ENCODE data around the gene PHC2.

Gene PHC2

DNA sequence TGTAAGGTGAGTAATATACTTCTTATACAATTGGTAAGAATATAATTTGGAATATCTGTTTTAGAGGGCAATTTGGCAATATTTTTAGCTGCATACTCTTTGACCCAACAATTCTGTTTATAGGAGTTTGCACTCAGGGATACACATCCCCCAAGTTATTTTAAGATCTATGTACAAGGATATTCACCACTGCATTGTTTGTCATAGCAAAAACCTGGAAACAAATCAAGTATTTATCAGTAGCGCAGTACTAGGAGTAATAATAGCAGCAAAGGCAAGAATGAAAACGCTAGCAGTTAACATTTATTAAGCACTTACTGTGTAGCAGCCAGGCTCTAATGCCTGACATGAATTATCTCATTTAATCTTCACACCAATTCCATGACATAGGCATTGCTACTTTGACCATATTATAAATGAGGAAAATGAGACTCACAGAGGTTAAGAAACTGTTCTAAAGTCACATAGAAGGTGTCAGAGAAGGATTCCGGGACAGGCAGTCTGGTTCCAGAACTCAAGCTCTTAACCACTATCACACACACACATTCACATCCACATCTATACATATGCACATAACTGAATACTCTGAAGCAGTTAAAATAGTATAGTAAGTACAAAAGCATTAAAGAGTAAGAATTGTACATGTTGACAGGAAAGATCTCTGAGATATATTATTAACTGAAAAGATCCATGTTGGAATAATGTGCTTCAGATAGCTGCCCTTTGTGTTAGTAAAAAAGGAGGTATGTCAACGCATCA is 30.6 kb downstream of the PHC2 start (continued):
- TF ChIP-seq, protein P1, sequence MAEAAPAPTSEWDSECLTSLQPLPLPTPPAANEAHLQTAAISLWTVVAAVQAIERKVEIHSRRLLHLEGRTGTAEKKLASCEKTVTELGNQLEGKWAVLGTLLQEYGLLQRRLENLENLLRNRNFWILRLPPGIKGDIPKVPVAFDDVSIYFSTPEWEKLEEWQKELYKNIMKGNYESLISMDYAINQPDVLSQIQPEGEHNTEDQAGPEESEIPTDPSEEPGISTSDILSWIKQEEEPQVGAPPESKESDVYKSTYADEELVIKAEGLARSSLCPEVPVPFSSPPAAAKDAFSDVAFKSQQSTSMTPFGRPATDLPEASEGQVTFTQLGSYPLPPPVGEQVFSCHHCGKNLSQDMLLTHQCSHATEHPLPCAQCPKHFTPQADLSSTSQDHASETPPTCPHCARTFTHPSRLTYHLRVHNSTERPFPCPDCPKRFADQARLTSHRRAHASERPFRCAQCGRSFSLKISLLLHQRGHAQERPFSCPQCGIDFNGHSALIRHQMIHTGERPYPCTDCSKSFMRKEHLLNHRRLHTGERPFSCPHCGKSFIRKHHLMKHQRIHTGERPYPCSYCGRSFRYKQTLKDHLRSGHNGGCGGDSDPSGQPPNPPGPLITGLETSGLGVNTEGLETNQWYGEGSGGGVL (tag by site-specific recombination; IDR thresholded peaks at IDR 0.05) = no peak
- TF ChIP-seq ZNF776 (tag by site-specific recombination; IDR thresholded peaks at IDR 0.05; ENCODE audit: borderline replicate concordance) (no peak), ZNF23 (tag by site-specific recombination; IDR thresholded peaks at IDR 0.05; ENCODE audit: borderline replicate concordance) (no peak), ZNF626 (tag by site-specific recombination; IDR thresholded peaks at IDR 0.05) (no peak), ZNF248 (tag by site-specific recombination; IDR thresholded peaks at IDR 0.05) (no peak), KLF1 (tag by site-specific recombination; IDR thresholded peaks at IDR 0.05) (no peak), ZNF521 (tag by site-specific recombination; IDR thresholded peaks at IDR 0.05) (no peak), ZNF10 (tag by site-specific recombination; IDR thresholded peaks at IDR 0.05) (no peak), ZNF621 (tag by site-specific recombination; IDR thresholded peaks at IDR 0.05) (no peak)
- TF ChIP-seq, protein P2, sequence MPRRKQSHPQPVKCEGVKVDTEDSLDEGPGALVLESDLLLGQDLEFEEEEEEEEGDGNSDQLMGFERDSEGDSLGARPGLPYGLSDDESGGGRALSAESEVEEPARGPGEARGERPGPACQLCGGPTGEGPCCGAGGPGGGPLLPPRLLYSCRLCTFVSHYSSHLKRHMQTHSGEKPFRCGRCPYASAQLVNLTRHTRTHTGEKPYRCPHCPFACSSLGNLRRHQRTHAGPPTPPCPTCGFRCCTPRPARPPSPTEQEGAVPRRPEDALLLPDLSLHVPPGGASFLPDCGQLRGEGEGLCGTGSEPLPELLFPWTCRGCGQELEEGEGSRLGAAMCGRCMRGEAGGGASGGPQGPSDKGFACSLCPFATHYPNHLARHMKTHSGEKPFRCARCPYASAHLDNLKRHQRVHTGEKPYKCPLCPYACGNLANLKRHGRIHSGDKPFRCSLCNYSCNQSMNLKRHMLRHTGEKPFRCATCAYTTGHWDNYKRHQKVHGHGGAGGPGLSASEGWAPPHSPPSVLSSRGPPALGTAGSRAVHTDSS (tag by site-specific recombination; IDR thresholded peaks at IDR 0.05) = no peak

DNA sequence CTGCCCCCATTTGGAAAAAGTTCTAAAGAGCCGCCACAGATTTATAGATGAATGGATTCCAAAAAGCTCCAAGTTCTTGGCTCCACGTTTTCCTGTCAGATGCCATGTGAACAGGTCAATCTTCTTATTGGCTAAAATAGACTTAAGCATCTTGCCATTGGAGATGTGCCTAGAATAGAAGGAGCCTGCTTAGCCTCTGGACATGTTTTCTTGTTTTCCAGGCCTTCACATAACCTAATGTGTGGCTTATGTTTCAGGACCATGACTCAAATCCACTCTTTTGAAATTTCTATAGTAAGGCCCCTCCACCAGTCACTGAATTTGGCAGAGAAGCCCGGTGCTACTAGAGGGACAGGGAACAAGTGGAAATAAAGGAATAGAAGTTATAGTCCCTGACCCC is 31.5 kb downstream of the PHC2 start:
- no peak for TF ChIP-seq ZNF221 (tag by site-specific recombination; IDR thresholded peaks at IDR 0.05; ENCODE audit: borderline replicate concordance)
- no peak for TF ChIP-seq PRDM1 (tag by site-specific recombination; IDR thresholded peaks at IDR 0.05)
- TF ChIP-seq ZNF391 (tag by site-specific recombination; IDR thresholded peaks at IDR 0.05; ENCODE audit: borderline replicate concordance, low read depth) = no peak
- TF ChIP-seq, protein P3, sequence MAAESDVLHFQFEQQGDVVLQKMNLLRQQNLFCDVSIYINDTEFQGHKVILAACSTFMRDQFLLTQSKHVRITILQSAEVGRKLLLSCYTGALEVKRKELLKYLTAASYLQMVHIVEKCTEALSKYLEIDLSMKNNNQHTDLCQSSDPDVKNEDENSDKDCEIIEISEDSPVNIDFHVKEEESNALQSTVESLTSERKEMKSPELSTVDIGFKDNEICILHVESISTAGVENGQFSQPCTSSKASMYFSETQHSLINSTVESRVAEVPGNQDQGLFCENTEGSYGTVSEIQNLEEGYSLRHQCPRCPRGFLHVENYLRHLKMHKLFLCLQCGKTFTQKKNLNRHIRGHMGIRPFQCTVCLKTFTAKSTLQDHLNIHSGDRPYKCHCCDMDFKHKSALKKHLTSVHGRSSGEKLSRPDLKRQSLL (tag by site-specific recombination; IDR thresholded peaks at IDR 0.05) = no peak
- TF ChIP-seq ZNF112 (tag by site-specific recombination; IDR thresholded peaks at IDR 0.05) = no peak
- no peak for TF ChIP-seq ZNF501 (tag by site-specific recombination; IDR thresholded peaks at IDR 0.05)
- no peak for TF ChIP-seq ZNF214 (tag by site-specific recombination; IDR thresholded peaks at IDR 0.05; ENCODE audit: borderline replicate concordance)
- TF ChIP-seq ZNF16 (tag by site-specific recombination; IDR thresholded peaks at IDR 0.05; ENCODE audit: low read depth) = no peak
- TF ChIP-seq, protein P4, sequence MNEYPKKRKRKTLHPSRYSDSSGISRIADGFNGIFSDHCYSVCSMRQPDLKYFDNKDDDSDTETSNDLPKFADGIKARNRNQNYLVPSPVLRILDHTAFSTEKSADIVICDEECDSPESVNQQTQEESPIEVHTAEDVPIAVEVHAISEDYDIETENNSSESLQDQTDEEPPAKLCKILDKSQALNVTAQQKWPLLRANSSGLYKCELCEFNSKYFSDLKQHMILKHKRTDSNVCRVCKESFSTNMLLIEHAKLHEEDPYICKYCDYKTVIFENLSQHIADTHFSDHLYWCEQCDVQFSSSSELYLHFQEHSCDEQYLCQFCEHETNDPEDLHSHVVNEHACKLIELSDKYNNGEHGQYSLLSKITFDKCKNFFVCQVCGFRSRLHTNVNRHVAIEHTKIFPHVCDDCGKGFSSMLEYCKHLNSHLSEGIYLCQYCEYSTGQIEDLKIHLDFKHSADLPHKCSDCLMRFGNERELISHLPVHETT (tag by site-specific recombination; IDR thresholded peaks at IDR 0.05) = no peak
- TF ChIP-seq ZNF677 (tag by site-specific recombination; IDR thresholded peaks at IDR 0.05) = no peak
- no peak for TF ChIP-seq ZNF157 (tag by site-specific recombination; IDR thresholded peaks at IDR 0.05)
- TF ChIP-seq, protein P5, sequence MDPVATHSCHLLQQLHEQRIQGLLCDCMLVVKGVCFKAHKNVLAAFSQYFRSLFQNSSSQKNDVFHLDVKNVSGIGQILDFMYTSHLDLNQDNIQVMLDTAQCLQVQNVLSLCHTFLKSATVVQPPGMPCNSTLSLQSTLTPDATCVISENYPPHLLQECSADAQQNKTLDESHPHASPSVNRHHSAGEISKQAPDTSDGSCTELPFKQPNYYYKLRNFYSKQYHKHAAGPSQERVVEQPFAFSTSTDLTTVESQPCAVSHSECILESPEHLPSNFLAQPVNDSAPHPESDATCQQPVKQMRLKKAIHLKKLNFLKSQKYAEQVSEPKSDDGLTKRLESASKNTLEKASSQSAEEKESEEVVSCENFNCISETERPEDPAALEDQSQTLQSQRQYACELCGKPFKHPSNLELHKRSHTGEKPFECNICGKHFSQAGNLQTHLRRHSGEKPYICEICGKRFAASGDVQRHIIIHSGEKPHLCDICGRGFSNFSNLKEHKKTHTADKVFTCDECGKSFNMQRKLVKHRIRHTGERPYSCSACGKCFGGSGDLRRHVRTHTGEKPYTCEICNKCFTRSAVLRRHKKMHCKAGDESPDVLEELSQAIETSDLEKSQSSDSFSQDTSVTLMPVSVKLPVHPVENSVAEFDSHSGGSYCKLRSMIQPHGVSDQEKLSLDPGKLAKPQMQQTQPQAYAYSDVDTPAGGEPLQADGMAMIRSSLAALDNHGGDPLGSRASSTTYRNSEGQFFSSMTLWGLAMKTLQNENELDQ (tag by site-specific recombination; IDR thresholded peaks at IDR 0.05; ENCODE audit: low read depth) = no peak
- POLR2A ChIA-PET = no interaction called here
- CTCF ChIA-PET = interaction anchor here (0.6 kb wide), 1 partner anchor 42 kb away, joined by 3 read pairs; no protein-coding TSS in a partner anchor

More for the DNA sequence above, 31.5 kb downstream of the PHC2 start:
- no peak overlapping the region for H3K4me3 ChIP-seq (ENCODE audit: low read depth, low read length)
- H3K4me1 ChIP-seq (ENCODE audit: control insufficient read depth, insufficient read depth, low read length) = no peaks in the 10 kb centered on the region
- H3K36me3 ChIP-seq (ENCODE audit: control insufficient read depth in 2 of 2, insufficient read depth in 1 of 2, low read length in 2 of 2) = no peaks in the 10 kb centered on the region
- no peaks in the 10 kb centered on the region for H3K9me3 ChIP-seq (ENCODE audit: control insufficient read depth, insufficient read depth, low read depth, low read length)
- H3K27ac ChIP-seq (ENCODE audit: extremely low read depth, low read depth, low read length) = no peak overlapping the region
